Activated CD8-positive, alpha-beta memory T cell treated with anti-CD3 and anti-CD28 coated beads for 4 hours (primary cell): ENCODE measurements around the gene PGAP3.

Source experiments
- DNase-seq, 2 donors: peaks; one replicate each; pipeline ENCODE4 v3.0.0-alpha.2; 2020; ENCODE audit warnings: low read depth in 2 of 2

Gene PGAP3

GRCh38 chr17:39639566-39640458 is 48.0 kb downstream of the PGAP3 start:
- DNase-seq, result no peak

- DNase-seq, result no peak
These were observed 48.8 kb downstream of the PGAP3 start for GRCh38 chr17:39639043-39639442.

GRCh38 chr17:39638317-39638716 is 49.5 kb downstream of the PGAP3 start:
- DNase-seq, result no peak

- DNase-seq, result peak; percentile 77 to 80
These were observed 50.7 kb downstream of the PGAP3 start, which contains the start of gene STARD3 for GRCh38 chr17:39636927-39637736. Gene STARD3 (plus strand): TSS chr17:39637144. CDS start chr17:39653532, 16,388 bp downstream.

- DNase-seq, result no peak
These were observed 51.3 kb downstream of the PGAP3 start for GRCh38 chr17:39636587-39636926.

- DNase-seq, result no peak
These were observed 52.2 kb downstream of the PGAP3 start for GRCh38 chr17:39635614-39636176.

- DNase-seq, result no peak
These were observed 53.4 kb downstream of the PGAP3 start for GRCh38 chr17:39634384-39634871.

- DNase-seq, result no peak
These were observed 54.2 kb downstream of the PGAP3 start for GRCh38 chr17:39633570-39634183.

GRCh38 chr17:39632153-39632941 is 55.5 kb downstream of the PGAP3 start:
- no peak for DNase-seq

- no peak for DNase-seq
These were observed 56.5 kb downstream of the PGAP3 start for GRCh38 chr17:39631403-39631802.

GRCh38 chr17:39629898-39630297 is 58.0 kb downstream of the PGAP3 start:
- no peak for DNase-seq

GRCh38 chr17:39629494-39629880 is 58.4 kb downstream of the PGAP3 start:
- no peak for DNase-seq

GRCh38 chr17:39628655-39629493 is 59.0 kb downstream of the PGAP3 start:
- no peak for DNase-seq

GRCh38 chr17:39627712-39628516 is 59.9 kb downstream of the PGAP3 start:
- DNase-seq, result no peak

- no peak for DNase-seq
These were observed 60.7 kb downstream of the PGAP3 start for GRCh38 chr17:39627047-39627711.

GRCh38 chr17:39626171-39627046 is 61.4 kb downstream of the PGAP3 start, which contains the start of gene PPP1R1B:
Gene PPP1R1B (plus strand): TSS chr17:39626952. CDS start chr17:39627393, 441 bp downstream.
- no peak for DNase-seq

GRCh38 chr17:39625198-39625785 is 62.6 kb downstream of the PGAP3 start:
- no peak for DNase-seq
